H1 (cell line): ENCODE results near the gene RFNG. TPM values are rescaled to one million over a fixed set of nuclear protein-coding genes. Genes with fewer than 3 reads are reported as not detected.

ENCODE experiments used
- CTCF ChIA-PET: fragments of 300-600 bp; sonication (Branson Sonifier 250); formaldehyde crosslinking; loops from one replicate; lab custom pipeline; 2021; ENCODE audit not compliant: partially characterized antibody; lab: Charles Lee
- POLR2A ChIA-PET: fragments of 300-600 bp; sonication (Branson Sonifier 250); formaldehyde crosslinking; loops from one replicate; lab custom pipeline; 2021; ENCODE audit warnings: inconsistent platforms; ENCODE audit not compliant: partially characterized antibody; lab: Charles Lee
- DNase-seq, 2 experiments: peaks; one replicate each; pipeline versions ENCODE4 v3.0.0 to v3.0.0-alpha.2; 2010 to 2022; ENCODE audit warnings: low spot score in 2 of 2, low read depth in 1 of 2, mixed read lengths in 1 of 2
- FAIRE-seq: peaks from 2 replicates; lab custom pipeline; 2011; peaks lifted over from hg19 to GRCh38; lab: Jason Lieb, UNC
- H2AFZ ChIP-seq: 2 replicates; pipeline ENCODE4 v1.8.1; 2012; ENCODE audit warnings: low read length, inconsistent platforms
- H2AK5ac ChIP-seq: 2 replicates; pipeline ENCODE4 v1.6.1; 2013; ENCODE audit warnings: low read depth, low read length
- H2BK120ac ChIP-seq: replicated peaks from 2 replicates; pipeline ENCODE3; 2013; ENCODE audit warnings: low read depth, low read length, inconsistent platforms
- H2BK12ac ChIP-seq: 2 replicates; pipeline ENCODE4 v1.6.1; 2013; ENCODE audit warnings: low read depth, low read length
- H2BK15ac ChIP-seq: 2 replicates; pipeline ENCODE4 v1.6.1; 2013; ENCODE audit warnings: low read length
- H2BK20ac ChIP-seq: 2 replicates; pipeline ENCODE4 v1.6.1; 2013; ENCODE audit warnings: low read length
- H2BK5ac ChIP-seq: 2 replicates; pipeline ENCODE4 v1.6.1; 2013; ENCODE audit warnings: low read depth, low read length
- H3K14ac ChIP-seq: 2 replicates; pipeline ENCODE4 v1.6.1; 2013; ENCODE audit warnings: inconsistent platforms; ENCODE audit not compliant: insufficient read length
- H3K18ac ChIP-seq: 2 replicates; pipeline ENCODE4 v1.6.1; 2013; ENCODE audit warnings: low read length; ENCODE audit errors: extremely low read depth
- H3K23ac ChIP-seq: 2 replicates; pipeline ENCODE4 v1.6.1; 2013; ENCODE audit warnings: inconsistent platforms; ENCODE audit not compliant: insufficient read length
- H3K23me2 ChIP-seq: 2 replicates; pipeline ENCODE4 v1.6.1; 2013; ENCODE audit warnings: low read depth, low read length
- H3K27ac ChIP-seq: 2 replicates; pipeline ENCODE4 v1.6.1; 2011; ENCODE audit warnings: low read depth, low read length, inconsistent platforms
- H3K27me3 ChIP-seq, 4 experiments: replicated peaks in 1 of 4; 1 replicate in 1 of 4; 2 replicates in 3 of 4; pipeline versions ENCODE4 v1.6.1 to v1.8.1; 2011 to 2013; ENCODE audit warnings: low read length in 3 of 4, mild to moderate bottlenecking in 3 of 4, inconsistent platforms in 2 of 4, mixed read lengths in 2 of 4, moderate library complexity in 1 of 4; ENCODE audit not compliant: control insufficient read depth in 3 of 4, insufficient read depth in 3 of 4; ENCODE audit errors: extremely low read depth in 1 of 4
- H3K36me3 ChIP-seq, 4 experiments: 2 replicates each; pipeline versions ENCODE4 v1.6.1 to v1.8.1; 2011 to 2013; ENCODE audit warnings: mild to moderate bottlenecking in 4 of 4, low read length in 3 of 4, moderate library complexity in 2 of 4, control low read depth in 1 of 4, inconsistent platforms in 1 of 4; ENCODE audit not compliant: insufficient read depth in 4 of 4, control insufficient read depth in 2 of 4
- H3K4ac ChIP-seq: replicated peaks from 2 replicates; pipeline ENCODE3; 2013; ENCODE audit warnings: low read length, low read depth, mixed read lengths, inconsistent platforms; ENCODE audit not compliant: insufficient read length
- H3K4me1 ChIP-seq, 4 experiments: replicated peaks in 1 of 4; 1 replicate in 1 of 4; 2 replicates in 3 of 4; pipeline versions ENCODE4 v1.6.1 to v1.8.1; 2011 to 2013; ENCODE audit warnings: low read length in 3 of 4, inconsistent platforms in 2 of 4, mixed read lengths in 1 of 4; ENCODE audit not compliant: insufficient read depth in 4 of 4, control insufficient read depth in 3 of 4
- H3K4me2 ChIP-seq, 2 experiments: 2 replicates each; pipeline versions ENCODE4 v1.6.1 to v1.8.1; 2011 to 2013; ENCODE audit warnings: low read depth in 2 of 2, low read length in 2 of 2, control low read depth in 1 of 2, inconsistent platforms in 1 of 2, mild to moderate bottlenecking in 1 of 2; ENCODE audit not compliant: insufficient read depth in 1 of 2
- H3K4me3 ChIP-seq, 4 experiments: fragments of 200-600, 300-600 bp in 1 of 4; sonication (generic), shearing (Covaris generic), sonication (Bioruptor Twin) in 1 of 4; 2 replicates each; pipeline versions ENCODE4 v1.5.1 to v1.8.1; 2011 to 2016; ENCODE audit warnings: low read length in 4 of 4, low read depth in 3 of 4, control low read depth in 2 of 4, inconsistent platforms in 2 of 4, mild to moderate bottlenecking in 2 of 4, mixed read lengths in 1 of 4, moderate library complexity in 1 of 4; ENCODE audit not compliant: insufficient read depth in 2 of 4; ENCODE audit errors: extremely low read depth in 1 of 4
- H3K56ac ChIP-seq: replicated peaks from 2 replicates; pipeline ENCODE3; 2013; ENCODE audit warnings: low read depth, mild to moderate bottlenecking, mixed read lengths, low read length, inconsistent platforms; ENCODE audit not compliant: insufficient read length
- H3K79me1 ChIP-seq: 2 replicates; pipeline ENCODE4 v1.6.1; 2013; ENCODE audit warnings: low read depth, low read length, control low read depth
- H3K79me2 ChIP-seq, 2 experiments: 2 replicates each; pipeline versions ENCODE4 v1.6.1 to v1.8.1; 2012 to 2013; ENCODE audit warnings: low read length in 2 of 2, mild to moderate bottlenecking in 2 of 2, inconsistent platforms in 1 of 2; ENCODE audit not compliant: insufficient read depth in 2 of 2, control insufficient read depth in 1 of 2
- H3K9ac ChIP-seq, 4 experiments: replicated peaks in 1 of 4; 1 replicate in 1 of 4; 2 replicates in 3 of 4; pipeline versions ENCODE4 v1.6.1 to v1.8.1; 2011 to 2013; ENCODE audit warnings: low read depth in 3 of 4, low read length in 3 of 4, control low read depth in 2 of 4, mild to moderate bottlenecking in 2 of 4, moderate library complexity in 2 of 4, inconsistent platforms in 1 of 4; ENCODE audit errors: extremely low read depth in 1 of 4
- H3K9me3 ChIP-seq, 2 experiments: 2 replicates each; pipeline versions ENCODE4 v1.6.1 to v1.8.1; 2012 to 2013; ENCODE audit warnings: mild to moderate bottlenecking in 2 of 2, moderate library complexity in 2 of 2, control low read depth in 1 of 2, inconsistent platforms in 1 of 2, low read depth in 1 of 2, low read length in 1 of 2, mixed read lengths in 1 of 2; ENCODE audit not compliant: insufficient read depth in 2 of 2
- H4K20me1 ChIP-seq, 2 experiments: replicated peaks in 1 of 2; 2 replicates each; pipeline versions ENCODE3 to v1.8.1; 2011 to 2013; ENCODE audit warnings: inconsistent platforms in 2 of 2, low read length in 2 of 2, mild to moderate bottlenecking in 1 of 2; ENCODE audit not compliant: insufficient read depth in 2 of 2, control insufficient read depth in 1 of 2
- H4K5ac ChIP-seq: 2 replicates; pipeline ENCODE4 v1.6.1; 2013; ENCODE audit warnings: low read length, low read depth, mixed read lengths, inconsistent platforms; ENCODE audit not compliant: insufficient read length
- H4K8ac ChIP-seq: 2 replicates; pipeline ENCODE4 v1.8.0; 2013; ENCODE audit warnings: mild to moderate bottlenecking, moderate library complexity, low read length, inconsistent platforms; ENCODE audit not compliant: insufficient read depth; ENCODE audit errors: extremely low read depth
- H4K91ac ChIP-seq: replicated peaks from 2 replicates; pipeline ENCODE3; 2013; ENCODE audit warnings: low read length, mixed read lengths, inconsistent platforms; ENCODE audit not compliant: insufficient read length
- WGBS, 2 experiments: shearing (Covaris generic) in 1 of 2; methylation state at CpG; one replicate each; pipeline versions ENCODE4 v1.1.6 to v1.1.7; 2013 to 2015; ENCODE audit warnings: low lambda C conversion rate in 2 of 2, mixed read lengths in 2 of 2, inconsistent platforms in 1 of 2, low coverage in 1 of 2, missing lambda C conversion rate in 1 of 2; ENCODE audit not compliant: insufficient replicate concordance in 2 of 2, insufficient coverage in 1 of 2, insufficient read length in 1 of 2; ENCODE audit errors: extremely low coverage in 1 of 2, missing lambda C conversion rate in 1 of 2; 5-methylcytosine and 5-hydroxymethylcytosine counted together
- polyA plus RNA-seq, 7 experiments: library from polyadenylated mRNA; depleted of rRNA in 3 of 7; stranded (reverse) in 5 of 7; unstranded in 2 of 7; fragments of >200 nt in 5 of 7; fragments of 200-250 nt in 2 of 7; gene quantifications; 1 replicate in 5 of 7; 2 replicates in 1 of 7; 4 replicates in 1 of 7; pipeline versions ENCODE4 v1.2.1 to v1.2.3, GENCODE V29; 2011 to 2013; ENCODE audit warnings: missing spikeins in 2 of 7, mixed read lengths in 2 of 7
- total RNA-seq: library from RNA; stranded (reverse); fragmentation: NEBNext Ultra II Directional; extraction: Animal tissue kit (Norgen Biotek cat#: 25700); gene quantifications from 2 replicates; pipeline ENCODE4 v1.2.1, GENCODE V29; 2021
- TF ChIP-seq, protein P1 (sequence below), 3 experiments: IDR thresholded peaks; 1 replicate in 2 of 3; 2 replicates in 1 of 3; pipeline versions ENCODE4 v1.5.1 to v1.6.1; 2011; ENCODE audit warnings: low read length in 3 of 3, mild to moderate bottlenecking in 3 of 3, inconsistent platforms in 2 of 3, low read depth in 1 of 3, moderate library complexity in 1 of 3; ENCODE audit not compliant: insufficient read depth in 1 of 3; ENCODE audit errors: control extremely low read depth in 1 of 3
- TF ChIP-seq, protein P2 (sequence below): IDR thresholded peaks from 2 replicates; pipeline ENCODE4 v1.6.1; 2012; ENCODE audit warnings: low read length, inconsistent platforms

The RFNG gene
- total and polyA plus RNA-seq, 2 of the 8 experiments (the other 6 are each of a cell fraction or from before 2014, with no cell fraction given) = 26.7 to 28.4 TPM

DNA sequence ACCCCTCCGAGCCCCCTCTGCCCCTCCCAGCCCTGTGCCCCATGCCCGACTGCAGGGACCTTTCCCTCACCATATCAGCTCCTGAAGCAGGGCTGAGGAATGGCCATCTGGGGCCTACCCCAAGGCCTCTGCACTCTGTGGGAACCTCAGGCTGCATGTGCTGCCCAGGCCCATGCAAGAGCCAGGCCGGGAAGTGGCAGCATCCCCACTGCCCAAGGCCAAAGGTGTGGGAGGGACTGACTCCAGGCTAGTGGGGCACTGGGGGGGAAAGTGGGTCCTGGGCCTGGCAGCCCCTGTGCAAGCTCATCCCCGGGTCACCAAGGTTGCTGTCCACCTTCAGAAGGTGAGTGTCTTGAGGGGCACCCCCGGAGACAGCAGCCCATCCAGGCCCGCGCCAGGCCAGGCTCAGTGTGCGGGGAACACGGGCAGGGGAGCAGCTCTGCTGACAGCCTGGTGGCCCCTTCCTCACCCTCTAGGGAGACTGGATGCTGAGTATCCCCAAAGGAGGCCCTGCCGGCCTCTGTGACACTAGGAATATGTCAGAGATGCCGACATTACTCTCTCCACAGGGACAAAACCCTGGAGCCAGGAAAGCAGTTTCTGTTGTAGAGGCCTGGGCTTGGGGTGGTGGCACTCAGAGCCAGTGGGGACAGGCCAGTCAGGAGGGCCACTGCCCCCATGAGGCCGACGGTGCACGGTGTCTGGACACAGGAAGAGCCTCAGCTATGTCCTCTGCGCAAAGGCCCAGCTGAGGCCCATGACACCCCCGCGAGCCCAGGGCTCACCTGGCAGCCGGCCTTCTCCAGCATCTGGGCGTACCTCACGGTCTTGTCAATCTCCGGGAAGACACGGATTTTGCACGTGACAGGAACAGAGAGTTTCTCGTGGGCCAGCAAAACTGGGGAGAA is 10.7 kb upstream of the RFNG start:
- H4K20me1 ChIP-seq = peaks cover 0 to 9% of the 10 kb centered on the region in 2 experiments
- no peak overlapping the region for H3K27ac ChIP-seq
- H4K91ac ChIP-seq = no peak overlapping the region
- FAIRE-seq (no peak), DNase-seq (no peak)
- no peak overlapping the region for H2AK5ac ChIP-seq
- H3K18ac ChIP-seq = no peak overlapping the region
- H3K23me2 ChIP-seq = peaks cover 8% of the 10 kb centered on the region; the same call in 1 of the 2 replicates
- WGBS, 2 experiments = 94% methylated on average over 23 of the region's 24 CpGs; no CpG with 5 or more reads in 1 of the 2 experiments
- no peak overlapping the region; the same call in 1 of the 2 replicates for H4K8ac ChIP-seq
- no peak overlapping the region for H3K23ac ChIP-seq
- H3K4me2 ChIP-seq = no peak overlapping the region
- H2BK12ac ChIP-seq = no peak overlapping the region
- peaks cover 8 to 24% (median 16%) of the 10 kb centered on the region in 4 experiments; a peak in 5 of 8 replicates for H3K36me3 ChIP-seq
- H3K4me3 ChIP-seq = no peak overlapping the region
- H3K14ac ChIP-seq = no peak overlapping the region
- no peak overlapping the region for H4K5ac ChIP-seq
- CTCF ChIA-PET = interaction anchor here (0.8 to 2.8 kb wide), 6 partner anchors 9 to 43 kb away, joined by 3 to 15 read pairs (median 4); no protein-coding TSS in a partner anchor
- peaks cover 5% of the 10 kb centered on the region; the same call in 1 of the 2 replicates for H3K79me1 ChIP-seq
- H3K9ac ChIP-seq = no peak overlapping the region
- no peaks in the 10 kb centered on the region for H3K9me3 ChIP-seq
- no peaks in the 10 kb centered on the region for H3K79me2 ChIP-seq
- no peak overlapping the region for H2BK15ac ChIP-seq
- TF ChIP-seq, protein P1, sequence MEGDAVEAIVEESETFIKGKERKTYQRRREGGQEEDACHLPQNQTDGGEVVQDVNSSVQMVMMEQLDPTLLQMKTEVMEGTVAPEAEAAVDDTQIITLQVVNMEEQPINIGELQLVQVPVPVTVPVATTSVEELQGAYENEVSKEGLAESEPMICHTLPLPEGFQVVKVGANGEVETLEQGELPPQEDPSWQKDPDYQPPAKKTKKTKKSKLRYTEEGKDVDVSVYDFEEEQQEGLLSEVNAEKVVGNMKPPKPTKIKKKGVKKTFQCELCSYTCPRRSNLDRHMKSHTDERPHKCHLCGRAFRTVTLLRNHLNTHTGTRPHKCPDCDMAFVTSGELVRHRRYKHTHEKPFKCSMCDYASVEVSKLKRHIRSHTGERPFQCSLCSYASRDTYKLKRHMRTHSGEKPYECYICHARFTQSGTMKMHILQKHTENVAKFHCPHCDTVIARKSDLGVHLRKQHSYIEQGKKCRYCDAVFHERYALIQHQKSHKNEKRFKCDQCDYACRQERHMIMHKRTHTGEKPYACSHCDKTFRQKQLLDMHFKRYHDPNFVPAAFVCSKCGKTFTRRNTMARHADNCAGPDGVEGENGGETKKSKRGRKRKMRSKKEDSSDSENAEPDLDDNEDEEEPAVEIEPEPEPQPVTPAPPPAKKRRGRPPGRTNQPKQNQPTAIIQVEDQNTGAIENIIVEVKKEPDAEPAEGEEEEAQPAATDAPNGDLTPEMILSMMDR (IDR thresholded peaks at IDR 0.05; ENCODE audit: control extremely low read depth in 1 of 3, insufficient read depth in 1 of 3, low read depth in 1 of 3, low read length in 3 of 3) = peak in 1 of 3 experiments; percentile 22; a peak in 1 of 4 replicates
- TF ChIP-seq, protein P2, sequence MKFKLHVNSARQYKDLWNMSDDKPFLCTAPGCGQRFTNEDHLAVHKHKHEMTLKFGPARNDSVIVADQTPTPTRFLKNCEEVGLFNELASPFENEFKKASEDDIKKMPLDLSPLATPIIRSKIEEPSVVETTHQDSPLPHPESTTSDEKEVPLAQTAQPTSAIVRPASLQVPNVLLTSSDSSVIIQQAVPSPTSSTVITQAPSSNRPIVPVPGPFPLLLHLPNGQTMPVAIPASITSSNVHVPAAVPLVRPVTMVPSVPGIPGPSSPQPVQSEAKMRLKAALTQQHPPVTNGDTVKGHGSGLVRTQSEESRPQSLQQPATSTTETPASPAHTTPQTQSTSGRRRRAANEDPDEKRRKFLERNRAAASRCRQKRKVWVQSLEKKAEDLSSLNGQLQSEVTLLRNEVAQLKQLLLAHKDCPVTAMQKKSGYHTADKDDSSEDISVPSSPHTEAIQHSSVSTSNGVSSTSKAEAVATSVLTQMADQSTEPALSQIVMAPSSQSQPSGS = no peak
- H3K4ac ChIP-seq = no peak overlapping the region
- H2BK120ac ChIP-seq = no peak overlapping the region
- H2BK20ac ChIP-seq = no peak overlapping the region
- H3K4me1 ChIP-seq = peaks cover 0 to 10% (median 5%) of the 10 kb centered on the region in 4 experiments; a peak in 5 of 7 replicates
- no peak overlapping the region for H2BK5ac ChIP-seq
- POLR2A ChIA-PET = interaction anchor here (0.9 to 16.2 kb wide), 10 partner anchors 7 to 128 kb away, joined by 3 to 161 read pairs (median 6); partner anchors contain the start of genes DCXR, GPS1, RAC3 and RFNG
- no peak overlapping the region for H2AFZ ChIP-seq
- no peaks in the 10 kb centered on the region for H3K27me3 ChIP-seq
- no peak overlapping the region for H3K56ac ChIP-seq
